ENCODE measurements around the gene CCDC136.

CCDC136 gene

DNA sequence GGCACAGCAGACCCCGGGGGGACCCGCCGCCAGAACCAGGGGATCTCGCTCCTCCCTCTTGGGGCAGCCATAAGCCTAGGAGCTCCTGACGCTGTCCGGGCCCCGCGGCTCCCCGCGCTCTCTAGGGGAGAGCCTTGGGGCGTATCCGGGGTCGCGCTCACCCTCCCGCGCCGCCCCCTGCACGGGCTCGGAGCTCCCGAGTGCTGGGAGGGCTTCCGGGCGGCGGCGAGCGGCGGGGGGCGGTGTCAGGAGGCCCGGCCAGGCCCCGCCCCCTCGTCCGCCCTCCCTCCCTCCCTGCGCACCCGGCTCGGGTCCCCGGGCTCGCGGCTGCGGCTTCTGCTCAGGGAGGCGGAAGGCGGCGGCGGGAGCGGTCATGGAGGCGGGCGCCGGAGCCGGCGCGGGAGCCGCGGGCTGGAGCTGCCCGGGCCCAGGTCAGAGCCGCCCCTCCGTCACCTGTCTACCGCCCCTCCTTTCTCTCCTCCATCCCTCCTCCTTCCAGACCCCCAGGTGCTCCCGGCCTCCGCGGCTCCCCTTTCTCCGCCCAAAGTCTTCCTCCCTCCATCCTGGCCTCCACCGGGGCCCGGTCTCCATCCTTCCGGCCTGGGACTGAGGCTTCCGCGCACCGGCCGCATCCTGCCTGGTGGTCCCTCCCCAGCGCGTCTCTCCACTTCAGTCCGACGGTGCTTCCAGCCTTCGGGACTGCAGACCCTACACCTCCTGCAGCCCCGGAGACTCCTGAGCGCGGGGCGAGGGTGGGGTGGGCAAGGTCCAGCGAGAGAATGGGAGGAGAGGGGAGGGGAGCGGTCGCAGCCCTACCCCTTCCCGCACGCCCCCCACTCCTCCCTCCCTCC lies at the start of gene CCDC136:
Gene CCDC136, plus strand, starts transcription at position 848 of the 851 bp plus-strand sequence. CDS start 444 bp downstream, outside the sequence.
- intact Hi-C loops (cut with DNase I), result loop anchor here (5.0 kb wide), 2 partner anchors 71 to 91 kb away; partner anchors contain the start of gene ATP6V1F
- peak; percentile 54 to 96 (median 78) for DNase-seq

GRCh38 chr7:128742206-128742605 lies 49.6 kb upstream of the CCDC136 start:
- intact Hi-C loops (cut with DNase I), result no loop called here
- no peak for DNase-seq

DNA sequence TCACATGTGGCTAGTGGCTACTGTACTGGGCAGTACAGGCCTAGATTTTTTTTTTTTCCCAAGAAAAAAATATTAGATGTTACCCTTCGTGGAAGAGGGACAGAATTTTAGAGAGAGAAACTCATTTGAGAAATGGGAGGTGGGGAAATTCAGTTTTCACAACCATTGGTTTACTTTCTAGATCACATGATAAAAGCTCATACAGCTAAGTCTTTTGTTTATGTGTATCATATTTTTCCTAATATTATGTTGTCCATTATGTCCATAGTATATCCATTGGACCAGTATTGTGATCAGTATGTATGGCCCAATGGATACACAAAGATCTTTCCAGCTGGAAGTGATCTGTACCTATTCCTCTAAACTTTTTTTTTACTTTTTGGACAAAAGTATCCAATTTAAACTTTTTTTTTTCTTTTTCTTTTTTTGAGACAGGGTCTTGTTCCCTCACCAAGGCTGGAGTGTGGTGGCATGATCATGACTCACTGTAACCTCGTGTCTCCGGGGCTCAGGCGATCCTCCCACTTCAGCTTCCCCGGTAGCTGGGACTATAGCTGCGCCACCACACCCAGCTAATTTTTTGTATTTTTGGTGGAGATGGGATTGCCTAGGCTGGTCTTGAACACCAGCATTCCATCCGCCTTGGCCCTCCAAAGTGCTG lies 48.5 kb upstream of the CCDC136 start:
- intact Hi-C loops (cut with DNase I), result no loop called here
- DNase-seq, result no peak

DNA sequence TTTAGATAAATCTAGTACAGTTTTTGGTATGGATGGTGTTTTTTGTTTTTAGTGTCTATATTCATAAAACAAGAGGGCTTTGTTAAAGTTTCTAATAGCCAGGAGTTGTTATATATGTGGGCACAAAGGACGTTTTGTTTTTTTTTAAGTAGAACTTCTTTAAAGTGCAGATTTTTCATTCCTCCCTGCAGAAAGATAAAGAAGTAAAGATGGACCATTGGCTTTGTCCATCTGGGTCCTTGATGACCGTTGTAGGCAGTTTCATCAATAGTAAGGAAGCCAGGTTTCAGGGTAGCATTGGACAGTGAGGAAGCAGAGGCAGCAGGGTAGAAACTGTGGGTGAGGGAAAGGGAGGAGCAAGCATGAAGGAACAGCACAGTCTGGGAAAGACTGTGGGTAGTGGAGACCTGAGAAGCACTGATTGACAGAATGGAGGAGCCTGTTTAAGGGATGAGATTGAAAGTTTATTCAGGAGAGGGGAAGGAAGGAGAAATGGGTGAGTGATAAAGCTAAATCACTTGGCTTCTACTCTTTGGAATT lies 47.3 kb upstream of the CCDC136 start:
- intact Hi-C loops (cut with DNase I), result no loop called here
- no peak for DNase-seq

DNA sequence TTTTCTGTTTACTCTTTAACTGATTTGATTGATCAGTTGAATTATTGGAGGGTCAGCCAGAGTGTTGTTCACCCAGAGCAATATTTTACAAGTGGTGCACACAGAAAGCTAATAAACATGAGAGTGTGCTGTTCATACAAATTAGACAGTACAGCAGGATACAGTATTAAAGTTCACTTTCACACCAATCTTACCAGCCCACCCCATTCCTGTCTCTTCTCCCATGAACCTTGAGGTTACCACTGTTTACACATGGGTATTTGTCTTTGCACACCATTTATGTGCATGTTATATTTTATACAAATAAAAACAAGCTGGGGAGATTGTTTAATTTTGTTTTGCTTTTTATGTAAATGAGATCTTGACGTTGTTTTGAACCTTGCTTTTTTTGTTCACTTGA lies 46.1 kb upstream of the CCDC136 start:
- intact Hi-C loops (cut with DNase I), result no loop called here

DNA sequence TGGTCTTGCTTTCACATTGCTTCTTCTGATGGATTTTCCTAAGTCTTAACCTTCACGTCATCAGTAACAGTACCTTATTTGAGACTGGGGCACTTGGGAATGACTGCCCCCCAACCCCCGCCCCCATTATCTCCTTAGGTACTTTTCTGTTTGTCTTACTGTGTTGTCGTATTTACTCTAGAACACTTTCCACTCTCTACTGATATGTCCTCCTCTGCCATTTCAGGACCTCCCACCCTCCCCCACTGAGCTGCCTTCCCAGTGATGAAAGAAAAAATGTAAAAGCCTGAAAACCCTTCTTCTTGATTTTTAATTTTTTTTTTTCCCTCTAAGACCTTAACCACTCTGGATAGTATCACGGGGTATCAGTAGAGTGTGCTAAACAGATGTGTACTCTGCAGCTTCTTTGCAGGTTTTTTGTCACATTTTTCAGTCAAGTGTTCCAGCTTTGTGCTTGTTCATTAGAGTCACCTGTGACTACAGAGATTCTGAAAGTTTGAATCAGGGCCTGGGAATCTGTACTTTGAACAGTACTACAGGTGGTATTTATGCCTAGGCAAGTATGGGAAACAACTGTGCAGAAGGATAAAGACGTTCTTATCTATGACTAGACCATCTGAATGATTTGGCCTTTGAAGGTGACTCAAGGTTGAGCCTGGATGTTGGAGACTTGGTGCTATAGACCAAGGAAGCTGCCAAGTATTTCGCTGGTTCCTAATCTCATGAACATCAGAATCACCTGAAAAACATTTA lies 44.3 kb upstream of the CCDC136 start:
- intact Hi-C loops (cut with DNase I), result no loop called here
- no peak for DNase-seq

More for the DNA sequence above, 46.1 kb upstream of the CCDC136 start:
- DNase-seq, result no peak

DNA sequence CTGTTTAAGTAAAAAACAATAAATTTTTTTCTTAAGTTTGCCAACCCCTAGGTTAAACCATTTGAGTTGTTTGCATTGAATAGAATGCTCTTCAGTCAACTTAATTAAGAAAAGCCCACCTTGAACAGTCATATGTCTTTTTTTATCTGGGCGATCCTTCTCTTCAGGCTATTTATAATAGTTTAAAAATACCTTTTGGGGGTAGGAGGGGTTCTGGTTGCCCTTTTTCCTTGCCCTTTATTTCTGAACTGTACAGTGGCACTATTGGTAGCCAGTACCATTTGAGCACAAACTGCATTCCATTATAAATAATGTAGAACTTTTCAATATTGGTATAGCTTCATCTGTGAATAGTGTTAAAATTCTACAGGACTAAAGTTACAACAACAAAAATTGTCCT lies 39.5 kb upstream of the CCDC136 start:
- intact Hi-C loops (cut with DNase I), result no loop called here
- DNase-seq, result no peak

DNA sequence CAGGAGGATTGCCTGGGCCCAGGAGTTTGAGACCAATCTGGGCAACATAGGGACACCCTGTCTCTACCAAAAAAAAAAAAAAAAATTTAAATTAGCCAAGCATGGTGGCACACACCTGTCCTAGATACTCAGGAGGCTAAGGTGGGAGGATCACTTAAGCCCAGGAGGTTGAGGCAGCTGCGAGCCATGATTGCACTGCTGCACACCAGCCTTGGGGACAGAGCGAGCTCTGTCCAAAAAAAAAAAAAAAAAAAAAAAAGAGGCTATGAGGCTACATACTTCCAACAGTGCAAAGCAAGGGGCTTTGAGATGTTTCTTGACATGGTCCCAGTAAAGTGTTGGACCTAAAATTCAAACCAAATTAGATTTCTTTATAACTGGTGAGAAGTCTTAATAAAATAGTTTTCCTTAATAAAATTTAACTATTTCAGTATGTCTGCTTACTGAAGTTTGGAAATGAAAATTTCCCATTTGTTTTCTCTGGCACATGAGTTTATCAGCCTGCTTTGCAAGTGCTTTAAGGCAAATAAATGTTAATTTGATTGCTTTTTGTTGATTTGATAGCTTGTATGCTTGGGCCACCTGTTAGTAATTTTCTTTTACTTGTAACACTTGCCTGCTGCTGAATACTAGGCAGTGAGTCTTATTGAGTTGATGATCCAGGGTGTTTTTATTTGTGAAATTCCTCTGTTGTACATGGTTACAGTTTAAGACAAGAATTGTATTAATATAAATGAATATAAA lies 36.5 kb upstream of the CCDC136 start:
- intact Hi-C loops (cut with DNase I), result no loop called here
- no peak for DNase-seq

- intact Hi-C loops (cut with DNase I), result no loop called here
- no peak for DNase-seq
These were observed 35.8 kb upstream of the CCDC136 start for GRCh38 chr7:128755819-128756476.

DNA sequence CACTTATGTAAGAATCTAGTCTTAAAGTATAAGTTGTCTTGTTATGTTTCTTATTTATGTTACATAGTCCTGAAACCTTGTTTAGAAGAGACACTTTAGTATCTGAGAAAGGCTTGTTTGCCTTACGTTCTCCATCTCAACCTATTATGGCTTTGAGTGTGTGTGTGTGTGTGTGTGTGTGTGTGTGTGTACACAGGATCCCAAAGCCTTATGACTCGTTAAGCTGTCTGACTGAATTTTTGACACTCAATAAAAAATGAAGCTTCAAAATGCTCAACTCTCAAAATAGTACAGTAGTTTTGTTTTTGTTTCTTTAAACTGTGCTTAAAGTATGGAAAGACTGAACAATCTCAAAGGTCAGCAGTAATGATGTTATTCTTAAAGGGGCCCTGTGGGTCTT lies 34.6 kb upstream of the CCDC136 start:
- no peak for DNase-seq
- intact Hi-C loops (cut with DNase I), result no loop called here

DNA sequence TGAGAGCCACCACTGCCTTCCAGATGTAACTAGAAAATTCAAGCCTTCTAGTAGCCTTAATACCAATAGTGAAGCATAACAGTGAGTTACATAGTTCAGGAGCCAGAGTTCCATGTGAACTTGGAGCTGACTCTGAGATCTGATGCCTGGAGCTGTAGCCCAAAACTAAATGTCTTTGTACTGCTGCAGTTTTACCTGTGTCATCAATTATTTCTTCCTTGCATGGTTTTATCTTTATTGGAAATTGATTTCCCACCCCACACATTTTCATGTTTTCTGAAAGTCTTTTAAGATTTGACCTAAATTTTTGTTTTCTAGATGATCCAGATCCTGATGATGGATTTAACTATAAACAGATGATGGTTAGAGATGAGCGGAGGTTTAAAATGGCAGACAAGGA lies 33.2 kb upstream of the CCDC136 start:
- intact Hi-C loops (cut with DNase I), result no loop called here
- DNase-seq, result no peak

GRCh38 chr7:128759242-128759641 lies 32.5 kb upstream of the CCDC136 start:
- intact Hi-C loops (cut with DNase I), result no loop called here
- no peak for DNase-seq

GRCh38 chr7:128763541-128763940 lies 28.2 kb upstream of the CCDC136 start:
- DNase-seq, result no peak
- intact Hi-C loops (cut with DNase I), result no loop called here

DNA sequence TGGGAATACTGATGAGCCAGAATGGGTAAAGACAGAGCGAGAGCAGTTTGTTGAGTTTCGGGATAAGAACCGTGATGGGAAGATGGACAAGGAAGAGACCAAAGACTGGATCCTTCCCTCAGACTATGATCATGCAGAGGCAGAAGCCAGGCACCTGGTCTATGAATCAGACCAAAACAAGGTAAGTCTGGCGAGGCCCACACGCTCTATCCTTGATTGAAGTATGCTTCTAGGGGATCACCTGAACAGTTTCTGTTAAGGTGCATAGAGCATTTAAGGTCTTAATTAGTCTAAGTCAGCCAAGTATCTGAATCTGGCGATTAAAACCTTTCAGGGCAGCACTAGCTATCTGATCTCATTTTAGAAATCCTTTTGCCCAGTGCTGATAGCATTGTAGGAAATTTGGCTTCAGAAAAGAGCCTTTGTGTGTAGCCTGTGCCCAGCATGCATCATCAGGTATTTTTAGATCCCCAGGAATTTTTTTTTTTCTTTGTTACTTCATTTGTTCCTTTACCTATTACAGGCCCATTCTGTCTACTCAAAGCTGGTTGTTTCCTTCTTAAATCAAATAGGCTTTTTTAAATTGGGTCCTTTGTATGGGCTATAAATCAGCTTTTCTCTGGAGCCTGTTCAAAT lies 24.2 kb upstream of the CCDC136 start:
- intact Hi-C loops (cut with DNase I), result no loop called here
- DNase-seq, result no peak

DNA sequence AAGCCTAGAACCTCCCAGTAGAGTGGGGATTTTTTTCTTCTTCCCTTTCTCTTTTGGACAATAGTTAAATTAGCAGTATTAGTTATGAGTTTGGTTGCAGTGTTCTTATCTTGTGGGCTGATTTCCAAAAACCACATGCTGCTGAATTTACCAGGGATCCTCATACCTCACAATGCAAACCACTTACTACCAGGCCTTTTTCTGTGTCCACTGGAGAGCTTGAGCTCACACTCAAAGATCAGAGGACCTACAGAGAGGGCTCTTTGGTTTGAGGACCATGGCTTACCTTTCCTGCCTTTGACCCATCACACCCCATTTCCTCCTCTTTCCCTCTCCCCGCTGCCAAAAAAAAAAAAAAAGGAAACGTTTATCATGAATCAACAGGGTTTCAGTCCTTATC lies 21.5 kb upstream of the CCDC136 start:
- no peak for DNase-seq

DNA sequence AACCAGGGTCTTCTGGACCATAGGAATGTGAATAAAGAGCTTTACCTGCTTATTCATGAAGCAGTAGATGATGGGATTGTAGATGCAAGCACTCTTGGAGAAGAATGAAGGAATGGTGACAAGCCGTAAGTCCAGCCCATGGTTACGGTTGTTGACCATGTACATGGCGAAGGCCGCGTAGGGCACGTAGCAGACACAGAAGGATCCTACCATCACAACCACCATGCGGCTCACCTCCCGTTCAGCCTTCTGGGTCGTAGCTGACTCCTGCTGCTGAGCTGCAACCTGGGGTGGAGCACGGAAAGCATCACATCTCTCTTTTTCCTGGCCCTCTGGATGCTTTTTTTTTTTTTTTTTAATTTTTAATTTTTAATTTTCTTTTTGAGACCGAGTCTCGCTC lies 18.2 kb upstream of the CCDC136 start:
- intact Hi-C loops (cut with DNase I), result no loop called here

More for the DNA sequence above, 21.5 kb upstream of the CCDC136 start:
- intact Hi-C loops (cut with DNase I), result no loop called here

GRCh38 chr7:128774029-128774689 lies 17.6 kb upstream of the CCDC136 start:
- intact Hi-C loops (cut with DNase I), result no loop called here
- no peak for DNase-seq

More for the DNA sequence above, 18.2 kb upstream of the CCDC136 start:
- no peak for DNase-seq

DNA sequence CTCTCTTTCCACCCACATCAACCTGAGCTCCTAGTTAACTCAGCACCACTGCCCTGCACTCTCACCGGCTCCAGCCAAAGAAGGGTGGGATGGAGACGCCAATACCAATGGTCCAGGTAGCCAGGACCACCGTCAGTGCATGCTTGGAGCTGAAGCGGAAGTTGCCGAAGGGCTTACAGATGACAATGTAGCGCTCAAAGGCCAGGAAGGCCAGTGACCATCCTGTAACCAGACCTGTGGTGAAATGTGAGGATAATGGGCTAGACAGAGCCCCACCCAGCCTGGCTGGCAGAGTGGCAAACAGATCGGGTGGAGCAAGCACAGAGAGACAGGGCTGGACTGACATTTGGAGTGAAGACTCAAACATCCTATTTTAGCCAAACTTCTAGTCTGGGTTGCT lies 16.8 kb upstream of the CCDC136 start:
- DNase-seq, result no peak
- intact Hi-C loops (cut with DNase I), result no loop called here
